ENCODE results near the gene RALGAPA1.

- no peak for TF ChIP-seq CTCF (IDR thresholded peaks at IDR 0.05; ENCODE audit: low read length)
- TF ChIP-seq EZH2phosphoT487 (IDR thresholded peaks at IDR 0.05; ENCODE audit: low read length) = no peak
- TF ChIP-seq EZH2 (optimal IDR thresholded peaks at IDR 0.05; ENCODE audit: low read depth, low read length) = no peak
Measured at GRCh38 chr14:35740215-35740614, 68.9 kb downstream of the RALGAPA1 start.

All from MM.1S (cell line).